ENCODE results near the gene ARID3A. TPM values are rescaled to one million over a fixed set of nuclear protein-coding genes. Genes with fewer than 3 reads are reported as not detected.

ARID3A gene
- total and polyA plus RNA-seq, 2 donors, result 4.4 to 8.8 TPM

DNA sequence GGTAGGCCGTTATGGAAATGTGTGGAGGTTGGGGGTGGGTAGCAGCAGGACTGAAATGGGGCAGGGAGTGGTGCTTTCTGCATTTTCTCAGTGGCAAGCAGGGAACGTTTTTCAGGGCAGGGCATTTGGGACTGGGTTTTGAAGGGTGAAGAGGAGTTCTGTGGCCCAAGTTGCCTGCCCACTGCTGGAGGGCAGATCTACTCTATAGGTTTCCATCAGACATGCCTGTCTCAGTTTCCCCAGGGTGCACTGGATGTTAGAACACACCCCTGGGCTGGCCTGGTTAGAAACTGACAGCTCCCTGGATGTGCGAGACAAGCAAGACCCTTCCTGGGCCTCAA is 73.5 kb downstream of the ARID3A start:
- Histone ChIP-seq H3K36me3 (ENCODE audit: control insufficient read depth in 2 of 2, insufficient read depth in 2 of 2, low read length in 1 of 2) (peaks cover 0 to 3% of the 10 kb centered on the region in 2 donors), H3K27me3 (ENCODE audit: control insufficient read depth in 2 of 2, insufficient read depth in 1 of 2, low read length in 1 of 2) (peaks cover 55 to 82% of the 10 kb centered on the region in 2 donors), H3K27ac (ENCODE audit: low read depth in 1 of 2, low read length in 1 of 2) (no peak overlapping the region), H3K9me3 (ENCODE audit: control insufficient read depth in 2 of 2, insufficient read depth in 1 of 2, low read length in 1 of 2) (peaks cover 0 to 18% of the 10 kb centered on the region in 2 donors), H3K4me1 (ENCODE audit: control insufficient read depth in 2 of 2, insufficient read depth in 2 of 2, low read length in 2 of 2) (peaks cover 8 to 14% of the 10 kb centered on the region in 2 donors), H3K4me3 (ENCODE audit: low read length in 2 of 2) (no peak overlapping the region)
- no peak for DNase-seq (ENCODE audit: low read depth in 6 of 9, low spot score in 9 of 9)
- WGBS, result 75% methylated on average over 3 of the region's 3 CpGs

DNA sequence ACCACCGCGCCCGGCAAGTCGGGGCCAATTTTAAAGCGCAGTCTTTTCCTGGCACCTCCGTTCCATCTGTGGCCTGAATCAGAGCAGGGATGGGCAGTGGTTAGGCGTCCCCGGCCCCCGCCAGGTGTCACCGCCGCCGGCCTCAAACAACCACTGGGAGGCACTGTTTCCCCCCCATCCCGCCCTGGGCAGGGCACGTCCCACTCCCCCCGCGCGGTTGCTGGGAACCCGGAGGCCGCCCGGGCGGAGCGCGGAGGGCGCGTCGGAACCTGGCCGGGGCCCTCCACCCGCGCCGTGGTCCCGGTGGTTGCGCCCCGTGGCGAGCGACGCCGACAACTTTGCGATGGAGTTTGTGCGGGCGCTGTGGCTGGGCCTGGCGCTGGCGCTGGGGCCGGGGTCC is 74.3 kb downstream of the ARID3A start, which contains the start of gene GRIN3B:
Gene GRIN3B, plus strand, starts transcription at position 325 of the 400 bp plus-strand sequence. Its CDS starts 19 bp downstream, at position 344.
- no peak within 1 kb of the TSS for H3K27ac ChIP-seq (ENCODE audit: low read depth in 1 of 2, low read length in 1 of 2)
- WGBS, result 2% methylated on average over 43 of the region's 43 CpGs
- H3K36me3 ChIP-seq (ENCODE audit: control insufficient read depth in 2 of 2, insufficient read depth in 2 of 2, low read length in 1 of 2), result no peaks in the 10 kb centered on the region
- H3K4me1 ChIP-seq (ENCODE audit: control insufficient read depth in 2 of 2, insufficient read depth in 2 of 2, low read length in 2 of 2), result peaks cover 8 to 14% of the 10 kb centered on the region in 2 donors
- DNase-seq (ENCODE audit: low read depth in 6 of 9, low spot score in 9 of 9), result peak in 3 of 9 donors; percentile 15 to 57 (median 37)
- peaks cover 55 to 79% of the 10 kb centered on the region in 2 donors for H3K27me3 ChIP-seq (ENCODE audit: control insufficient read depth in 2 of 2, insufficient read depth in 1 of 2, low read length in 1 of 2)
- H3K9me3 ChIP-seq (ENCODE audit: control insufficient read depth in 2 of 2, insufficient read depth in 1 of 2, low read length in 1 of 2), result peaks cover 0 to 18% of the 10 kb centered on the region in 2 donors
- peak within 1 kb of the TSS in 1 of 2 donors; percentile 4 for H3K4me3 ChIP-seq (ENCODE audit: low read length in 2 of 2)

DNA sequence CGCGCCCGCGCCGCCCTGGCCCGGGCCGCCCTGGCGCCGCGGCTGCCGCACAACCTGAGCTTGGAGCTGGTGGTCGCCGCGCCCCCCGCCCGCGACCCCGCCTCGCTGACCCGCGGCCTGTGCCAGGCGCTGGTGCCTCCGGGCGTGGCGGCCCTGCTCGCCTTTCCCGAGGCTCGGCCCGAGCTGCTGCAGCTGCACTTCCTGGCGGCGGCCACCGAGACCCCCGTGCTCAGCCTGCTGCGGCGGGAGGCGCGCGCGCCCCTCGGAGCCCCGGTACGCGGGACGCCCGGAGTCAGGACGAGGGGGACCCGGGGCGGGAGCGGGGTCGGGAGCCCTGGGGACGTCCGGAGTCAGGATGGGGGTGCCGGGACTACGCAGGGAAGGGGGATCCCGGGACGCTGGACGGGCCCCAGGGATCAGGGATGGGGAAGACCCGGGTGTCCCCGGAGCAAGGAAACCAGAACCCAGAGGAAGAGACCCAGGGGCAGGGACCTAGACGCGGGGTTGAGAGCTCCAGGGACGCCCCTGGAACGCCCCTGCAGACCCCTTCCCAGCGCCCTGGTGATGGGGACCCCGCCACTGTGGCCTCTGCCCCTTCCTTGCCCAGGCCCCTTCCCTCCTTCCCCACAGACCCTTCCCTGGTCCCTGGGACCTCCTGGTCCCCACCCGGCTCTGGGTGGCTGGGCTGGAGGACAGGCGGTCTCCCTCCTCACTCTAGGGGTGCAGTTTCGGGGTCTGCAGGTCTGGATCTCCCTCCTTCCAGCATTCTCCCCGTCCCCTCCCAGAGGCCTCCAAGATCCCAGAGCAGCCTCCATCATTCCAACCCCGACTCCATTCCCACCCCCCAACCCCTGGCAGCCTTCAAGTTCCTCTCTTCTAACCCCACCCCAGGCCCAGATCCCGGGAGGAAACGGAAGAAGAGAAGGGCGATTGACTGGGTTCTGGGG is 75.0 kb downstream of the ARID3A start:
- H3K36me3 ChIP-seq (ENCODE audit: control insufficient read depth in 2 of 2, insufficient read depth in 2 of 2, low read length in 1 of 2), result no peaks in the 10 kb centered on the region
- H3K4me1 ChIP-seq (ENCODE audit: control insufficient read depth in 2 of 2, insufficient read depth in 2 of 2, low read length in 2 of 2), result peaks cover 8 to 13% of the 10 kb centered on the region in 2 donors
- H3K4me3 ChIP-seq (ENCODE audit: low read length in 2 of 2), result peak overlapping the region in 1 of 2 donors; percentile 4
- H3K27ac ChIP-seq (ENCODE audit: low read depth in 1 of 2, low read length in 1 of 2), result no peak overlapping the region
- DNase-seq (ENCODE audit: low read depth in 6 of 9, low spot score in 9 of 9), result no peak
- H3K27me3 ChIP-seq (ENCODE audit: control insufficient read depth in 2 of 2, insufficient read depth in 1 of 2, low read length in 1 of 2), result peaks cover 54 to 71% of the 10 kb centered on the region in 2 donors
- 3% methylated on average over 73 of the region's 73 CpGs for WGBS
- peaks cover 0 to 13% of the 10 kb centered on the region in 2 donors for H3K9me3 ChIP-seq (ENCODE audit: control insufficient read depth in 2 of 2, insufficient read depth in 1 of 2, low read length in 1 of 2)

DNA sequence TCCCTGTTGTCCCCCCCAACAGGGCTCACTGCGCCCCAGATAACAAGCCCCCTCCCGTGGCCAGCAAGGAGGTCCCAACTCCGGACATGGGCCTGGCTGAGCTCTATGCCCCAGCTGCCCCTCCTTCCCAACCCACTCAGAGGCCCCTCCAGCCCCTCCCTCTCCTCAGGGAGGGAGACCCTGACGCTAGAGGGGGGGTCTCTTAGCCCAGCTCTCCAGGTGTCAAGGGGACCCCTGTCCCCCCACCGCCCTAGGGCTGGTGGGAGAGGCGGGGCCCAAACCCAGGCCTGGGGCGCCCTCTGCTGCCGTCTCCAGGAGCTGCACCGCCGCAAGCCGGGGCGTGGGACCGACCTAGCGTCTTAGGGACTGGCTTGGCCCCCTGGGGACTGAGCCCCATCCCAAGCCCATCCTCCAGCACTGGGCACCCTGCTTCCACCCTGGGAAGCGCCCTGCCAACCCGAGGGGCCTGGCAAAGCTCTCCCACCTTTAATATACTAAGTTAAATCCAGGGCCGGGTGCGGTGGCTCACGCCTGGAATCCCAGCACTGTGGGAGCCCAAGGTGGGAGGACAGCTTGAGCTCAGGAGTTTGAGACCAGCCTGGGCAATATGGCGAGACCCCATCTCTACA is 75.8 kb downstream of the ARID3A start:
- Histone ChIP-seq H3K9me3 (ENCODE audit: control insufficient read depth in 2 of 2, insufficient read depth in 1 of 2, low read length in 1 of 2) (peaks cover 0 to 7% of the 10 kb centered on the region in 2 donors), H3K27me3 (ENCODE audit: control insufficient read depth in 2 of 2, insufficient read depth in 1 of 2, low read length in 1 of 2) (peaks cover 47 to 63% of the 10 kb centered on the region in 2 donors), H3K27ac (ENCODE audit: low read depth in 1 of 2, low read length in 1 of 2) (no peak overlapping the region), H3K4me3 (ENCODE audit: low read length in 2 of 2) (no peak overlapping the region), H3K4me1 (ENCODE audit: control insufficient read depth in 2 of 2, insufficient read depth in 2 of 2, low read length in 2 of 2) (peaks cover 4 to 5% of the 10 kb centered on the region in 2 donors), H3K36me3 (ENCODE audit: control insufficient read depth in 2 of 2, insufficient read depth in 2 of 2, low read length in 1 of 2) (no peaks in the 10 kb centered on the region)
- WGBS, result 14% methylated on average over 20 of the region's 20 CpGs
- DNase-seq (ENCODE audit: low read depth in 6 of 9, low spot score in 9 of 9), result peak in 4 of 9 donors; percentile 24 to 62 (median 46)

DNA sequence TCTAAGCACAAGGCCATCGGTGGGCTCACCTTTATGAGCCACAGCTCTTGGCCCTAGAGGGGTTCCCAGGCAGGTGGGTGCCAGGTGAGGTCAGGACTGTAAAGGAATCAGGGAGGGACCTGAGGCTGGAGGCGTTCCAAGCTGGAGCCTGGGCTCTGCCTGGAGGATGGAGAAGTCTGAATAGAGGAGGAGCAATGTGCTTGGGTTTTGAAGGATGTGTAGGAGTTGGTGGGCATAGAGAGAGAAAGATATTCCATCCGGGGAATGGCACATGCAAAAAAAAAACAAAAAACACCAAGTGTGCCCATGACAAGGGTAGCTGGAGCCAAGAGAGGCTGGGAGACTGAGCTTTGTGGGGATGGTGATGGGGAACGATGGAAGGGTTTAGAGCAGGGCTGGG is 76.8 kb downstream of the ARID3A start:
- Histone ChIP-seq H3K4me1 (ENCODE audit: control insufficient read depth in 2 of 2, insufficient read depth in 2 of 2, low read length in 2 of 2) (peaks cover 4 to 5% of the 10 kb centered on the region in 2 donors), H3K4me3 (ENCODE audit: low read length in 2 of 2) (no peak overlapping the region), H3K9me3 (ENCODE audit: control insufficient read depth in 2 of 2, insufficient read depth in 1 of 2, low read length in 1 of 2) (peaks cover 0 to 7% of the 10 kb centered on the region in 2 donors), H3K36me3 (ENCODE audit: control insufficient read depth in 2 of 2, insufficient read depth in 2 of 2, low read length in 1 of 2) (no peaks in the 10 kb centered on the region), H3K27ac (ENCODE audit: low read depth in 1 of 2, low read length in 1 of 2) (no peak overlapping the region), H3K27me3 (ENCODE audit: control insufficient read depth in 2 of 2, insufficient read depth in 1 of 2, low read length in 1 of 2) (peaks cover 41 to 54% of the 10 kb centered on the region in 2 donors)
- DNase-seq (ENCODE audit: low read depth in 6 of 9, low spot score in 9 of 9), result no peak
- WGBS, result 83% methylated on average over 4 of the region's 4 CpGs

DNA sequence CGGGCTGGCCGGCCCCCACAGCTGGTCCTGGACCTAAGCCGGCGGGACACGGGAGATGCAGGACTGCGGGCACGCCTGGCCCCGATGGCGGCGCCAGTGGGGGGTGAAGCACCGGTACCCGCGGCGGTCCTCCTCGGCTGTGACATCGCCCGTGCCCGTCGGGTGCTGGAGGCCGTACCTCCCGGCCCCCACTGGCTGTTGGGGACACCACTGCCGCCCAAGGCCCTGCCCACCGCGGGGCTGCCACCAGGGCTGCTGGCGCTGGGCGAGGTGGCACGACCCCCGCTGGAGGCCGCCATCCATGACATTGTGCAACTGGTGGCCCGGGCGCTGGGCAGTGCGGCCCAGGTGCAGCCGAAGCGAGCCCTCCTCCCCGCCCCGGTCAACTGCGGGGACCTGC is 77.4 kb downstream of the ARID3A start:
- Histone ChIP-seq H3K9me3 (ENCODE audit: control insufficient read depth in 2 of 2, insufficient read depth in 1 of 2, low read length in 1 of 2) (peaks cover 0 to 7% of the 10 kb centered on the region in 2 donors), H3K27me3 (ENCODE audit: control insufficient read depth in 2 of 2, insufficient read depth in 1 of 2, low read length in 1 of 2) (peaks cover 38 to 47% of the 10 kb centered on the region in 2 donors), H3K4me1 (ENCODE audit: control insufficient read depth in 2 of 2, insufficient read depth in 2 of 2, low read length in 2 of 2) (peaks cover 4 to 5% of the 10 kb centered on the region in 2 donors), H3K27ac (ENCODE audit: low read depth in 1 of 2, low read length in 1 of 2) (no peak overlapping the region), H3K36me3 (ENCODE audit: control insufficient read depth in 2 of 2, insufficient read depth in 2 of 2, low read length in 1 of 2) (no peaks in the 10 kb centered on the region), H3K4me3 (ENCODE audit: low read length in 2 of 2) (no peak overlapping the region)
- WGBS, result 93% methylated on average over 37 of the region's 37 CpGs
- DNase-seq (ENCODE audit: low read depth in 6 of 9, low spot score in 9 of 9), result no peak

DNA sequence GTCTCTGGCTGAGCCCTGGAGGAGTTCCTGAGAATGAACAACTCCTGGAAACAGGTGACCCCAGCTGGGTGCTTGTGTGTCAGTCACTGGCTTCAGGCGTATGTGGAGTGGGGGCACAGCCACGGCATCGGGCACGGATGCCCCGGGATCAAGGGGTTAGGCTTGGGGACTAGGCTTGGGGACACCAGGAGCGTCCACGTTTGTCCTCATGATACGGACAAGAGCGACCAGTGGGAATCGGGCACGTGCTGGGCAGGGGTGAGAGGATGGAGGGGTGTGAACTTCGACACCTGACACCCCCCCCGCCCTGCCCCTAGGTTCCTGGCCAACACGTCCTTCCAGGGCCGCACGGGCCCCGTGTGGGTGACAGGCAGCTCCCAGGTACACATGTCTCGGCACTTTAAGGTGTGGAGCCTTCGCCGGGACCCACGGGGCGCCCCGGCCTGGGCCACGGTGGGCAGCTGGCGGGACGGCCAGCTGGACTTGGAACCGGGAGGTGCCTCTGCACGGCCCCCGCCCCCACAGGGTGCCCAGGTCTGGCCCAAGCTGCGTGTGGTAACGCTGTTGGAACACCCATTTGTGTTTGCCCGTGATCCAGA is 78.5 kb downstream of the ARID3A start:
- DNase-seq (ENCODE audit: low read depth in 6 of 9, low spot score in 9 of 9), result no peak
- H3K27ac ChIP-seq (ENCODE audit: low read depth in 1 of 2, low read length in 1 of 2), result no peak overlapping the region
- peaks cover 27 to 36% of the 10 kb centered on the region in 2 donors for H3K27me3 ChIP-seq (ENCODE audit: control insufficient read depth in 2 of 2, insufficient read depth in 1 of 2, low read length in 1 of 2)
- no peak overlapping the region for H3K4me3 ChIP-seq (ENCODE audit: low read length in 2 of 2)
- H3K4me1 ChIP-seq (ENCODE audit: control insufficient read depth in 2 of 2, insufficient read depth in 2 of 2, low read length in 2 of 2), result peaks cover 4 to 5% of the 10 kb centered on the region in 2 donors
- H3K9me3 ChIP-seq (ENCODE audit: control insufficient read depth in 2 of 2, insufficient read depth in 1 of 2, low read length in 1 of 2), result peaks cover 0 to 7% of the 10 kb centered on the region in 2 donors
- 82% methylated on average over 32 of the region's 32 CpGs for WGBS
- H3K36me3 ChIP-seq (ENCODE audit: control insufficient read depth in 2 of 2, insufficient read depth in 2 of 2, low read length in 1 of 2), result peaks cover 2 to 10% of the 10 kb centered on the region in 2 donors

DNA sequence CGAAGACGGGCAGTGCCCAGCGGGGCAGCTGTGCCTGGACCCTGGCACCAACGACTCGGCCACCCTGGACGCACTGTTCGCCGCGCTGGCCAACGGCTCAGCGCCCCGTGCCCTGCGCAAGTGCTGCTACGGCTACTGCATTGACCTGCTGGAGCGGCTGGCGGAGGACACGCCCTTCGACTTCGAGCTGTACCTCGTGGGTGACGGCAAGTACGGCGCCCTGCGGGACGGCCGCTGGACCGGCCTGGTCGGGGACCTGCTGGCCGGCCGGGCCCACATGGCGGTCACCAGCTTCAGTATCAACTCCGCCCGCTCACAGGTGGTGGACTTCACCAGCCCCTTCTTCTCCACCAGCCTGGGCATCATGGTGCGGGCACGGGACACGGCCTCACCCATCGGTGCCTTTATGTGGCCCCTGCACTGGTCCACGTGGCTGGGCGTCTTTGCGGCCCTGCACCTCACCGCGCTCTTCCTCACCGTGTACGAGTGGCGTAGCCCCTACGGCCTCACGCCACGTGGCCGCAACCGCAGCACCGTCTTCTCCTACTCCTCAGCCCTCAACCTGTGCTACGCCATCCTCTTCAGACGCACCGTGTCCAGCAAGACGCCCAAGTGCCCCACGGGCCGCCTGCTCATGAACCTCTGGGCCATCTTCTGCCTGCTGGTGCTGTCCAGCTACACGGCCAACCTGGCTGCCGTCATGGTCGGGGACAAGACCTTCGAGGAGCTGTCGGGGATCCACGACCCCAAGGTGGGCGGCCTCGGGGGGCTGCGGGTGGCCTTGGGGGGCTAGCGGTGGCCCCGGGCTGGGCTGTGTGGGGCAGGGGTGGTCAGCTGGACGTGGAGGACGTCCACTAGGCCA is 79.2 kb downstream of the ARID3A start:
- H3K4me1 ChIP-seq (ENCODE audit: control insufficient read depth in 2 of 2, insufficient read depth in 2 of 2, low read length in 2 of 2), result peaks cover 4 to 5% of the 10 kb centered on the region in 2 donors
- H3K4me3 ChIP-seq (ENCODE audit: low read length in 2 of 2), result no peak overlapping the region
- peaks cover 5 to 17% of the 10 kb centered on the region in 2 donors for H3K36me3 ChIP-seq (ENCODE audit: control insufficient read depth in 2 of 2, insufficient read depth in 2 of 2, low read length in 1 of 2)
- peaks cover 22 to 29% of the 10 kb centered on the region in 2 donors for H3K27me3 ChIP-seq (ENCODE audit: control insufficient read depth in 2 of 2, insufficient read depth in 1 of 2, low read length in 1 of 2)
- DNase-seq (ENCODE audit: low read depth in 6 of 9, low spot score in 9 of 9), result no peak
- peaks cover 0 to 7% of the 10 kb centered on the region in 2 donors for H3K9me3 ChIP-seq (ENCODE audit: control insufficient read depth in 2 of 2, insufficient read depth in 1 of 2, low read length in 1 of 2)
- H3K27ac ChIP-seq (ENCODE audit: low read depth in 1 of 2, low read length in 1 of 2), result no peak overlapping the region
- 94% methylated on average over 70 of the region's 70 CpGs for WGBS
